ENCODE data around the gene LDLRAP1. TPM values are rescaled to one million over a fixed set of nuclear protein-coding genes. Genes with fewer than 3 reads are reported as not detected.

Gene LDLRAP1
- total and polyA plus RNA-seq, 2 donors (not counting 1 experiment from before 2014, with no cell fraction given): 22.7 to 24.3 TPM

DNA sequence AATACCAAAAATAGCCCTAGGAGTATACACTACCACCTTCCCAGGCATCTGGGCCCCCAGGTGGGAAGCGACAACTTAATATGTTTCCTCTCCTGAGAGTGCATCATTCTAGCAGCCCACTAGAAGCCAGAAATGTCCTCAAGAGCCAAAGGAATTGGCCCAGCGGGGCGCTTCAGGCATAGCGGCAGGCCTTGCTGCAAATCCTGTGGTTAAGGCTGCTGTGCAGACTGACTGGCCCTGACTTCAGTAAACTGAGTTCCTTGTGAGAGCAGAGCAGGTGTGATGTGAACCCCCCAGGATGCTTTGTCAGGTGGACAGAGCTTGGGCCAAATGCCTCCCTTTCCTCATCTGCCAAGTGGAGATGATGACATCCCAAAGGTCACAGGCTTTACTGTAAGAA is 29.7 kb upstream of the LDLRAP1 start:
- Histone ChIP-seq H3K4me2 (replicated peaks; ENCODE audit: low read depth, low read length, poor library complexity, severe bottlenecking) (no peak overlapping the region), H3K4me1 (ENCODE audit: control insufficient read depth in 2 of 2, insufficient read depth in 2 of 2, low read length in 2 of 2) (no peaks in the 10 kb centered on the region), H4K20me1 (ENCODE audit: control insufficient read depth, insufficient read depth, low read length, poor library complexity, severe bottlenecking) (no peaks in the 10 kb centered on the region), H3K4me3 (ENCODE audit: control extremely low read depth in 1 of 5, extremely low read depth in 1 of 5, insufficient read depth in 1 of 5, low read depth in 2 of 5, low read length in 4 of 5) (no peak overlapping the region), H2AFZ (ENCODE audit: insufficient read depth, low read depth, low read length, poor library complexity, severe bottlenecking) (no peak overlapping the region), H3K27me3 (replicated peaks in 1 of 4; ENCODE audit: control extremely low read depth in 1 of 4, control insufficient read depth in 3 of 4, insufficient read depth in 4 of 4, low read length in 3 of 4) (no peaks in the 10 kb centered on the region), H3K27ac (ENCODE audit: low read length in 2 of 2) (no peak overlapping the region), H3K9me3 (ENCODE audit: control extremely low read depth in 1 of 3, control insufficient read depth in 2 of 3, insufficient read depth in 1 of 3, low read length in 2 of 3) (peaks cover 0 to 7% (median 0%) of the 10 kb centered on the region in 3 donors), H3K9ac (ENCODE audit: low read length) (no peak overlapping the region), H3K36me3 (replicated peaks in 1 of 2; ENCODE audit: control extremely low read depth in 1 of 2, control insufficient read depth in 1 of 2, extremely low read depth in 1 of 2, insufficient read depth in 2 of 2, low read length in 1 of 2) (no peaks in the 10 kb centered on the region), H3K79me2 (ENCODE audit: control insufficient read depth, insufficient read depth, low read length) (no peaks in the 10 kb centered on the region)
- Mint-ChIP-seq H3K4me3 (no peak overlapping the region), H3K27ac (no peak overlapping the region), H3K4me1 (no peaks in the 10 kb centered on the region), H3K27me3 (no peaks in the 10 kb centered on the region), H3K9me3 (ENCODE audit: insufficient read depth) (no peaks in the 10 kb centered on the region)
- no peak for DNase-seq
- POLR2A ChIA-PET: no interaction called here
- no peak for ATAC-seq (ENCODE audit: low read depth)
- intact Hi-C loops (cut with micrococcal nuclease): no loop called here
- TF ChIP-seq EZH2 (IDR thresholded peaks at IDR 0.05; ENCODE audit: borderline replicate concordance, insufficient read depth, low read depth, low read length, poor library complexity, severe bottlenecking): no peak
- TF ChIP-seq, protein P1, sequence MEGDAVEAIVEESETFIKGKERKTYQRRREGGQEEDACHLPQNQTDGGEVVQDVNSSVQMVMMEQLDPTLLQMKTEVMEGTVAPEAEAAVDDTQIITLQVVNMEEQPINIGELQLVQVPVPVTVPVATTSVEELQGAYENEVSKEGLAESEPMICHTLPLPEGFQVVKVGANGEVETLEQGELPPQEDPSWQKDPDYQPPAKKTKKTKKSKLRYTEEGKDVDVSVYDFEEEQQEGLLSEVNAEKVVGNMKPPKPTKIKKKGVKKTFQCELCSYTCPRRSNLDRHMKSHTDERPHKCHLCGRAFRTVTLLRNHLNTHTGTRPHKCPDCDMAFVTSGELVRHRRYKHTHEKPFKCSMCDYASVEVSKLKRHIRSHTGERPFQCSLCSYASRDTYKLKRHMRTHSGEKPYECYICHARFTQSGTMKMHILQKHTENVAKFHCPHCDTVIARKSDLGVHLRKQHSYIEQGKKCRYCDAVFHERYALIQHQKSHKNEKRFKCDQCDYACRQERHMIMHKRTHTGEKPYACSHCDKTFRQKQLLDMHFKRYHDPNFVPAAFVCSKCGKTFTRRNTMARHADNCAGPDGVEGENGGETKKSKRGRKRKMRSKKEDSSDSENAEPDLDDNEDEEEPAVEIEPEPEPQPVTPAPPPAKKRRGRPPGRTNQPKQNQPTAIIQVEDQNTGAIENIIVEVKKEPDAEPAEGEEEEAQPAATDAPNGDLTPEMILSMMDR (IDR thresholded peaks at IDR 0.05): no peak
- CTCF ChIA-PET: interaction anchor here (1.3 kb wide), 1 partner anchor 11 kb away, joined by 4 read pairs; no protein-coding TSS in a partner anchor
- 98% methylated on average over 4 of the region's 4 CpGs for WGBS (ENCODE audit: insufficient coverage)

DNA sequence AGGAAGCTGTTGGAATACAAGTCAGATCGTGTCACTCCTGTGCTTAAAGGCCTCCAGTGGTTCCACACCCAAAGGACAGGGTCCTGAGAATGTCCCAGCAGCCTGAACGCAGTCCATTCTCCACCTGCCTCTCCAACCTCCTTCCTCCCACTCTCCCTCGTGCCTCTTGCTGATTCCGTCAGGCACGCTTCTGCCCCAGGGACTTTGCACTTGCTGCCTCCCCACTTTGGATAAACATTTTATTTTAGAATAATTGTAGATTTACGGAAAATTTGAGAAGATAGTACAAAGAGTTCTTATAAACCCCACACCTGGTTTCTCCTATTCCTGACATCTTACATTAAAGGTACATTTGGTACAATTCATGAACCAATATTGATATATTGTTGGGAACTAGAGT is 28.4 kb upstream of the LDLRAP1 start:
- Histone ChIP-seq H2AFZ (ENCODE audit: insufficient read depth, low read depth, low read length, poor library complexity, severe bottlenecking) (no peak overlapping the region), H3K4me3 (ENCODE audit: control extremely low read depth in 1 of 5, extremely low read depth in 1 of 5, insufficient read depth in 1 of 5, low read depth in 2 of 5, low read length in 4 of 5) (no peak overlapping the region), H3K9ac (ENCODE audit: low read length) (no peak overlapping the region), H3K27ac (ENCODE audit: low read length in 2 of 2) (no peak overlapping the region), H3K4me1 (ENCODE audit: control insufficient read depth in 2 of 2, insufficient read depth in 2 of 2, low read length in 2 of 2) (no peaks in the 10 kb centered on the region), H4K20me1 (ENCODE audit: control insufficient read depth, insufficient read depth, low read length, poor library complexity, severe bottlenecking) (no peaks in the 10 kb centered on the region), H3K27me3 (replicated peaks in 1 of 4; ENCODE audit: control extremely low read depth in 1 of 4, control insufficient read depth in 3 of 4, insufficient read depth in 4 of 4, low read length in 3 of 4) (no peaks in the 10 kb centered on the region), H3K9me3 (ENCODE audit: control extremely low read depth in 1 of 3, control insufficient read depth in 2 of 3, insufficient read depth in 1 of 3, low read length in 2 of 3) (peaks cover 0 to 7% (median 0%) of the 10 kb centered on the region in 3 donors), H3K79me2 (ENCODE audit: control insufficient read depth, insufficient read depth, low read length) (no peaks in the 10 kb centered on the region), H3K36me3 (replicated peaks in 1 of 2; ENCODE audit: control extremely low read depth in 1 of 2, control insufficient read depth in 1 of 2, extremely low read depth in 1 of 2, insufficient read depth in 2 of 2, low read length in 1 of 2) (no peaks in the 10 kb centered on the region), H3K4me2 (replicated peaks; ENCODE audit: low read depth, low read length, poor library complexity, severe bottlenecking) (no peak overlapping the region)
- Mint-ChIP-seq H3K27ac (no peak overlapping the region), H3K9me3 (ENCODE audit: insufficient read depth) (no peaks in the 10 kb centered on the region), H3K4me1 (no peaks in the 10 kb centered on the region), H3K27me3 (no peaks in the 10 kb centered on the region), H3K4me3 (no peak overlapping the region)
- intact Hi-C loops (cut with micrococcal nuclease): no loop called here
- no peak for DNase-seq
- CTCF ChIA-PET: no interaction called here
- TF ChIP-seq EZH2 (IDR thresholded peaks at IDR 0.05; ENCODE audit: borderline replicate concordance, insufficient read depth, low read depth, low read length, poor library complexity, severe bottlenecking): no peak
- TF ChIP-seq, protein P1 (IDR thresholded peaks at IDR 0.05): no peak
- WGBS (ENCODE audit: insufficient coverage): 86% methylated on average over 2 of the region's 6 CpGs
- no peak for ATAC-seq (ENCODE audit: low read depth)
- POLR2A ChIA-PET: no interaction called here

Data from B cell (primary cell).